ENCODE data around the gene MROH2B.

MROH2B gene

GRCh38 chr5:40972434-40972833 lies 98.7 kb downstream of the MROH2B start:
- DNase-seq (ENCODE audit: low spot score), result no peak

- DNase-seq (ENCODE audit: low spot score), result no peak
Observed at GRCh38 chr5:40962207-40962955, 108.8 kb downstream of the MROH2B start.

GRCh38 chr5:40960037-40960436 lies 111.1 kb downstream of the MROH2B start:
- DNase-seq (ENCODE audit: low spot score), result no peak

- DNase-seq (ENCODE audit: low spot score), result no peak
Observed at GRCh38 chr5:40958811-40959210, 112.3 kb downstream of the MROH2B start.

- no peak for DNase-seq (ENCODE audit: low spot score)
Observed at GRCh38 chr5:40957048-40957447, 114.1 kb downstream of the MROH2B start.

GRCh38 chr5:40955313-40955712 lies 115.8 kb downstream of the MROH2B start:
- no peak for DNase-seq (ENCODE audit: low spot score)
